ENCODE measurements around the gene CYSRT1.

The CYSRT1 gene

DNA sequence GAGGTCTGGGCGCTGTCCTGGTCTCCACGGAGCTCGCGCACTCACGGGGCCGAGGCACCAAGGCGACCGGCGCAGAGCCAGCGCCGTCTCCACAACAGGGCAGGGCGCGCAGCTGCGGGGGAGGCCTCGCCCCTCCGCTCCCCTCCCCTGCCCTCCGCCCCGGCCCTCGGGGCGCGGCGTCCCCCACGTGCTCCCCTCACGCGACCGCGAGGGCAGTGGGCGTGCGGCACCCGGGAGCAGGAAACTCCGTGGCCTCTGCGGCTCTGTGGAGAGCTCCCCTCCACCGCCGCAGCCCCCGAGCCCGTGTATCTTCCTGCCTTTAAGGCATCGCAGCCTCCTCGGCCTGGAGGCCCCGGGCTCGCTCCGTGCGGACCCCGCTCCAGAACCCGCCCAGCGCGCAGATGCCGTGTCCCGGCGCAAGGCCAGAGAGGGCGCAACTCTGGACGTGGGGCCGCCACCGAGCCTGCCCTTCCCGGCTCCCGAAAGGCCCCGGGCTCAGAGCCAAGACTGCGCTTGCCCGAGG lies 15.4 kb downstream of the CYSRT1 start (continued):
- TF ChIP-seq GLI2 (tag by site-specific recombination; IDR thresholded peaks at IDR 0.05; ENCODE audit: borderline replicate concordance, low read depth) (no peak), ZNF530 (tag by site-specific recombination; IDR thresholded peaks at IDR 0.05; ENCODE audit: low read depth) (no peak), ZNF350 (tag by site-specific recombination; IDR thresholded peaks at IDR 0.05) (no peak), KLF9 (tag by site-specific recombination; IDR thresholded peaks at IDR 0.05; ENCODE audit: low read depth) (peak; percentile 83), KLF16 (tag by site-specific recombination; IDR thresholded peaks at IDR 0.05) (peak; percentile 95), ZNF664 (tag by site-specific recombination; IDR thresholded peaks at IDR 0.05) (no peak), HOXD13 (CRISPR knock-in tag; IDR thresholded peaks at IDR 0.05; ENCODE audit: borderline replicate concordance) (no peak), ZNF248 (tag by site-specific recombination; IDR thresholded peaks at IDR 0.05) (no peak), ZNF112 (tag by site-specific recombination; IDR thresholded peaks at IDR 0.05) (no peak), ZFHX2 (tag by site-specific recombination; conservative IDR thresholded peaks at IDR 0.05) (peak; percentile 98), ZNF830 (tag by site-specific recombination; IDR thresholded peaks at IDR 0.05; ENCODE audit: low read depth) (no peak), ZNF37A (tag by site-specific recombination; IDR thresholded peaks at IDR 0.05) (no peak), ZNF114 (tag by site-specific recombination; IDR thresholded peaks at IDR 0.05) (no peak), ZBTB48 (tag by site-specific recombination; IDR thresholded peaks at IDR 0.05) (peak; percentile 74), YY1 (tag by site-specific recombination; IDR thresholded peaks at IDR 0.05) (0 out of 2 replicates have a peak, but pooled peaks have one; percentile 24), ZNF157 (tag by site-specific recombination; IDR thresholded peaks at IDR 0.05) (no peak), EGR2 (tag by site-specific recombination; IDR thresholded peaks at IDR 0.05; ENCODE audit: low read depth) (peak; percentile 85), ZNF16 (tag by site-specific recombination; IDR thresholded peaks at IDR 0.05; ENCODE audit: low read depth) (no peak), ZNF76 (tag by site-specific recombination; IDR thresholded peaks at IDR 0.05; ENCODE audit: borderline replicate concordance, low read depth) (peak; percentile 84; the same call in 1 of the 2 replicates), ZNF544 (tag by site-specific recombination; IDR thresholded peaks at IDR 0.05) (no peak), SALL2 (tag by site-specific recombination; IDR thresholded peaks at IDR 0.05; ENCODE audit: borderline replicate concordance) (no peak), ZNF654 (tag by site-specific recombination; IDR thresholded peaks at IDR 0.05; ENCODE audit: low read depth) (no peak), ZFP3 (tag by site-specific recombination; IDR thresholded peaks at IDR 0.05; ENCODE audit: low read depth) (no peak), GLIS1 (tag by site-specific recombination; IDR thresholded peaks at IDR 0.05) (peak; percentile 88)
- TF ChIP-seq, protein P1, sequence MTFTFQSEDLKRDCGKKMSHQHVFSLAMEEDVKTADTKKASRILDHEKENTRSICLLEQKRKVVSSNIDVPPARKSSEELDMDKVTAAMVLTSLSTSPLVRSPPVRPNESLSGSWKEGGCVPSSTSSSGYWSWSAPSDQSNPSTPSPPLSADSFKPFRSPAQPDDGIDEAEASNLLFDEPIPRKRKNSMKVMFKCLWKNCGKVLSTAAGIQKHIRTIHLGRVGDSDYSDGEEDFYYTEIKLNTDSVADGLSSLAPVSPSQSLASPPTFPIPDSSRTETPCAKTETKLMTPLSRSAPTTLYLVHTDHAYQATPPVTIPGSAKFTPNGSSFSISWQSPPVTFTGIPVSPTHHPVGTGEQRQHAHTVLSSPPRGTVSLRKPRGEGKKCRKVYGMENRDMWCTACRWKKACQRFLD (tag by site-specific recombination; IDR thresholded peaks at IDR 0.05), result no peak
- TF ChIP-seq, protein P2, sequence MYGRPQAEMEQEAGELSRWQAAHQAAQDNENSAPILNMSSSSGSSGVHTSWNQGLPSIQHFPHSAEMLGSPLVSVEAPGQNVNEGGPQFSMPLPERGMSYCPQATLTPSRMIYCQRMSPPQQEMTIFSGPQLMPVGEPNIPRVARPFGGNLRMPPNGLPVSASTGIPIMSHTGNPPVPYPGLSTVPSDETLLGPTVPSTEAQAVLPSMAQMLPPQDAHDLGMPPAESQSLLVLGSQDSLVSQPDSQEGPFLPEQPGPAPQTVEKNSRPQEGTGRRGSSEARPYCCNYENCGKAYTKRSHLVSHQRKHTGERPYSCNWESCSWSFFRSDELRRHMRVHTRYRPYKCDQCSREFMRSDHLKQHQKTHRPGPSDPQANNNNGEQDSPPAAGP (tag by site-specific recombination; IDR thresholded peaks at IDR 0.05), result peak; percentile 96
- TF ChIP-seq, protein P3, sequence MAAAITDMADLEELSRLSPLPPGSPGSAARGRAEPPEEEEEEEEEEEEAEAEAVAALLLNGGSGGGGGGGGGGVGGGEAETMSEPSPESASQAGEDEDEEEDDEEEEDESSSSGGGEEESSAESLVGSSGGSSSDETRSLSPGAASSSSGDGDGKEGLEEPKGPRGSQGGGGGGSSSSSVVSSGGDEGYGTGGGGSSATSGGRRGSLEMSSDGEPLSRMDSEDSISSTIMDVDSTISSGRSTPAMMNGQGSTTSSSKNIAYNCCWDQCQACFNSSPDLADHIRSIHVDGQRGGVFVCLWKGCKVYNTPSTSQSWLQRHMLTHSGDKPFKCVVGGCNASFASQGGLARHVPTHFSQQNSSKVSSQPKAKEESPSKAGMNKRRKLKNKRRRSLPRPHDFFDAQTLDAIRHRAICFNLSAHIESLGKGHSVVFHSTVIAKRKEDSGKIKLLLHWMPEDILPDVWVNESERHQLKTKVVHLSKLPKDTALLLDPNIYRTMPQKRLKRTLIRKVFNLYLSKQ (tag by site-specific recombination; IDR thresholded peaks at IDR 0.05; ENCODE audit: borderline replicate concordance), result no peak
- TF ChIP-seq, protein P4, sequence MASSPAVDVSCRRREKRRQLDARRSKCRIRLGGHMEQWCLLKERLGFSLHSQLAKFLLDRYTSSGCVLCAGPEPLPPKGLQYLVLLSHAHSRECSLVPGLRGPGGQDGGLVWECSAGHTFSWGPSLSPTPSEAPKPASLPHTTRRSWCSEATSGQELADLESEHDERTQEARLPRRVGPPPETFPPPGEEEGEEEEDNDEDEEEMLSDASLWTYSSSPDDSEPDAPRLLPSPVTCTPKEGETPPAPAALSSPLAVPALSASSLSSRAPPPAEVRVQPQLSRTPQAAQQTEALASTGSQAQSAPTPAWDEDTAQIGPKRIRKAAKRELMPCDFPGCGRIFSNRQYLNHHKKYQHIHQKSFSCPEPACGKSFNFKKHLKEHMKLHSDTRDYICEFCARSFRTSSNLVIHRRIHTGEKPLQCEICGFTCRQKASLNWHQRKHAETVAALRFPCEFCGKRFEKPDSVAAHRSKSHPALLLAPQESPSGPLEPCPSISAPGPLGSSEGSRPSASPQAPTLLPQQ (tag by site-specific recombination; IDR thresholded peaks at IDR 0.05), result peak; percentile 96
- TF ChIP-seq, protein P5, sequence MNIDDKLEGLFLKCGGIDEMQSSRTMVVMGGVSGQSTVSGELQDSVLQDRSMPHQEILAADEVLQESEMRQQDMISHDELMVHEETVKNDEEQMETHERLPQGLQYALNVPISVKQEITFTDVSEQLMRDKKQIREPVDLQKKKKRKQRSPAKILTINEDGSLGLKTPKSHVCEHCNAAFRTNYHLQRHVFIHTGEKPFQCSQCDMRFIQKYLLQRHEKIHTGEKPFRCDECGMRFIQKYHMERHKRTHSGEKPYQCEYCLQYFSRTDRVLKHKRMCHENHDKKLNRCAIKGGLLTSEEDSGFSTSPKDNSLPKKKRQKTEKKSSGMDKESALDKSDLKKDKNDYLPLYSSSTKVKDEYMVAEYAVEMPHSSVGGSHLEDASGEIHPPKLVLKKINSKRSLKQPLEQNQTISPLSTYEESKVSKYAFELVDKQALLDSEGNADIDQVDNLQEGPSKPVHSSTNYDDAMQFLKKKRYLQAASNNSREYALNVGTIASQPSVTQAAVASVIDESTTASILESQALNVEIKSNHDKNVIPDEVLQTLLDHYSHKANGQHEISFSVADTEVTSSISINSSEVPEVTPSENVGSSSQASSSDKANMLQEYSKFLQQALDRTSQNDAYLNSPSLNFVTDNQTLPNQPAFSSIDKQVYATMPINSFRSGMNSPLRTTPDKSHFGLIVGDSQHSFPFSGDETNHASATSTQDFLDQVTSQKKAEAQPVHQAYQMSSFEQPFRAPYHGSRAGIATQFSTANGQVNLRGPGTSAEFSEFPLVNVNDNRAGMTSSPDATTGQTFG (tag by site-specific recombination; IDR thresholded peaks at IDR 0.05; ENCODE audit: borderline replicate concordance), result no peak
- TF ChIP-seq, protein P6, sequence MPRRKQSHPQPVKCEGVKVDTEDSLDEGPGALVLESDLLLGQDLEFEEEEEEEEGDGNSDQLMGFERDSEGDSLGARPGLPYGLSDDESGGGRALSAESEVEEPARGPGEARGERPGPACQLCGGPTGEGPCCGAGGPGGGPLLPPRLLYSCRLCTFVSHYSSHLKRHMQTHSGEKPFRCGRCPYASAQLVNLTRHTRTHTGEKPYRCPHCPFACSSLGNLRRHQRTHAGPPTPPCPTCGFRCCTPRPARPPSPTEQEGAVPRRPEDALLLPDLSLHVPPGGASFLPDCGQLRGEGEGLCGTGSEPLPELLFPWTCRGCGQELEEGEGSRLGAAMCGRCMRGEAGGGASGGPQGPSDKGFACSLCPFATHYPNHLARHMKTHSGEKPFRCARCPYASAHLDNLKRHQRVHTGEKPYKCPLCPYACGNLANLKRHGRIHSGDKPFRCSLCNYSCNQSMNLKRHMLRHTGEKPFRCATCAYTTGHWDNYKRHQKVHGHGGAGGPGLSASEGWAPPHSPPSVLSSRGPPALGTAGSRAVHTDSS (tag by site-specific recombination; IDR thresholded peaks at IDR 0.05), result no peak
- TF ChIP-seq, protein P7, sequence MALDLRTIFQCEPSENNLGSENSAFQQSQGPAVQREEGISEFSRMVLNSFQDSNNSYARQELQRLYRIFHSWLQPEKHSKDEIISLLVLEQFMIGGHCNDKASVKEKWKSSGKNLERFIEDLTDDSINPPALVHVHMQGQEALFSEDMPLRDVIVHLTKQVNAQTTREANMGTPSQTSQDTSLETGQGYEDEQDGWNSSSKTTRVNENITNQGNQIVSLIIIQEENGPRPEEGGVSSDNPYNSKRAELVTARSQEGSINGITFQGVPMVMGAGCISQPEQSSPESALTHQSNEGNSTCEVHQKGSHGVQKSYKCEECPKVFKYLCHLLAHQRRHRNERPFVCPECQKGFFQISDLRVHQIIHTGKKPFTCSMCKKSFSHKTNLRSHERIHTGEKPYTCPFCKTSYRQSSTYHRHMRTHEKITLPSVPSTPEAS (tag by site-specific recombination; IDR thresholded peaks at IDR 0.05), result 0 out of 2 replicates have a peak, but pooled peaks have one; percentile 29
